Measurements from ENCODE around the gene ACKR1. TPM values are rescaled to one million over a fixed set of nuclear protein-coding genes. Genes with fewer than 3 reads are reported as not detected.

The ACKR1 gene, protein sequence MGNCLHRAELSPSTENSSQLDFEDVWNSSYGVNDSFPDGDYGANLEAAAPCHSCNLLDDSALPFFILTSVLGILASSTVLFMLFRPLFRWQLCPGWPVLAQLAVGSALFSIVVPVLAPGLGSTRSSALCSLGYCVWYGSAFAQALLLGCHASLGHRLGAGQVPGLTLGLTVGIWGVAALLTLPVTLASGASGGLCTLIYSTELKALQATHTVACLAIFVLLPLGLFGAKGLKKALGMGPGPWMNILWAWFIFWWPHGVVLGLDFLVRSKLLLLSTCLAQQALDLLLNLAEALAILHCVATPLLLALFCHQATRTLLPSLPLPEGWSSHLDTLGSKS
- total RNA-seq: not detected in 2 replicates

DNA sequence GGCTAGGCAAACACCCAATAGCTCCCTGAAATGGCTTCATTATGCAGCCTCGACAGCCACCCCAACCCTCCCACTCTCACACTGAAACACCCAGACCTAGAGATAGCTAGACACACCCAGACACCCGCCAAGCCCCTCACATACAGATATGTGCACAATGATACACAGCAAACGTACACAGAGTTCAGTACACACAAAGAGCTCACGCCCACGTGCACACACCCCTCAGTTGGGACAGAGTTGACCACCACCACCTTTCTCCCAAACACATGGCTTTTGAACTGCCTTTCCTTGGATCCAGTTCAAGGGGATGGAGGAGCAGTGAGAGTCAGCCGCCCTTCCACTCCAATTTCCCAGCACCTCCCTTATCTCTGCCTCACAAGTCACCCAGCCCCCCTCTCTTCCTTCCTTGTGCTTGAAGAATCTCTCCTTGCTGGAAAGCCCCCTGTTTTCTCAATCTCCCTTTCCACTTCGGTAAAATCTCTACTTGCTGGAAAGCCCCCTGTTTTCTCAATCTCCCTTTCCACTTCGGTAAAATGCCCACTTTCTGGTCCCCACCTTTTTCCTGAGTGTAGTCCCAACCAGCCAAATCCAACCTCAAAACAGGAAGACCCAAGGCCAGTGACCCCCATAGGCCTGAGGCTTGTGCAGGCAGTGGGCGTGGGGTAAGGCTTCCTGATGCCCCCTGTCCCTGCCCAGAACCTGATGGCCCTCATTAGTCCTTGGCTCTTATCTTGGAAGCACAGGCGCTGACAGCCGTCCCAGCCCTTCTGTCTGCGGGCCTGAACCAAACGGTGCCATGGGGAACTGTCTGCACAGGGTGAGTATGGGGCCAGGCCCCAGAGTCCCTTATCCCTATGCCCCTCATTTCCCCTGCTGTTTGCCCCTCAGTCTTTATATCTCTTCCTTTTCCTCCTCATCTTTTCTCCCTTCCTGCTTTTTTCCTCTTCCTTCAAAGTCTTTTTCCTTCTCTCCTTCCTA is at the start of gene ACKR1:
Gene ACKR1, plus strand, starts transcription at position 715 of the 981 bp plus-strand sequence. Its CDS starts 85 bp downstream, at position 800.

DNA sequence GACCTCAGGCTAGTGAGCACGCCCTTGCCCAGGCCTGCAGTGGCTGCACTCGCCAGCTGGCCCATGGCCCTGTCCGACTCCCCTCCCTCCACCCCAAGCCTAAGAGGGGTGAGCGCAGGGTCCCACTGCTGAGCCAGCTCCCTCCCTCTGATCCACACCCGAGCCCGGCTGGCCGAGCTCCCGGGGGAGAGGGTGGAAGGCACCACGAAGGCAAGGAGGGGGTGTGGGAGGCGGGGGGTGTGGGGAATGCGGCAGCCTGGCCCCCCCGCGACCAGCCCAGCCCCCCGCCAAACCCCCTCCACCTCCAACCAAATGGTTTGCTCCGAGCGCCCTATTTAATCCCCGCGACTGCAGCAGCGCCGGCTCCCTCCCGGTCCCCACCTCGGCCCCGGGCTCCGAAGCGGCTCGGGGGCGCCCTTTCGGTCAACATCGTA is 33.4 kb upstream of the ACKR1 start, which contains the start of gene CADM3:
Gene CADM3, plus strand, starts transcription at position 362 of the 434 bp plus-strand sequence. CDS start 151 bp downstream, outside the sequence.

Other genes with a start within 250 kb of the ACKR1 start
- gene IFI16, start 195.0 kb upstream of the ACKR1 start, total RNA-seq: 88.3 and 98.1 TPM in 2 replicates
- not detected in 2 replicates for gene AIM2, start 128.1 kb upstream of the ACKR1 start, total RNA-seq
- gene CADM3, start 33.3 kb upstream of the ACKR1 start, total RNA-seq: 0.13 TPM in 1 of 2 replicates, not detected in the other
- gene FCER1A, start 97.5 kb downstream of the ACKR1 start, total RNA-seq: not detected in 2 replicates
- gene OR10J4, start 227.3 kb downstream of the ACKR1 start, total RNA-seq: not detected in 2 replicates
- gene OR10J1, start 234.8 kb downstream of the ACKR1 start, total RNA-seq: not detected in 2 replicates

Measured in aortic smooth muscle cell (primary cell).